Cardiac fibroblast (primary cell): Measurements from ENCODE around the gene ACTMAP.

Source experiments
- DNase-seq, 2 donors: peaks; one replicate each; pipeline versions ENCODE4 v3.0.0 to v3.0.0-alpha.2; 2010; ENCODE audit warnings: low read depth in 2 of 2
- H3K4me3 ChIP-seq, 2 donors: replicated peaks in 1 of 2; 1 replicate in 1 of 2; 2 replicates in 1 of 2; pipeline ENCODE4 v1.5.1; 2011; ENCODE audit warnings: low read depth in 2 of 2, low read length in 2 of 2, mild to moderate bottlenecking in 2 of 2, moderate library complexity in 1 of 2
- CTCF ChIP-seq: IDR thresholded peaks from one replicate; pipeline ENCODE4 v1.5.1; 2011; ENCODE audit warnings: low read depth, mild to moderate bottlenecking, low read length, inconsistent platforms

The ACTMAP gene

GRCh38 chr19:40762754-40763470, 12.6 kb upstream of the ACTMAP start:
- no peak overlapping the region for H3K4me3 ChIP-seq
- TF ChIP-seq CTCF = no peak
- DNase-seq = no peak

- DNase-seq = no peak
- TF ChIP-seq CTCF = no peak
- no peak overlapping the region for H3K4me3 ChIP-seq
Observed at GRCh38 chr19:40759352-40759751, 9.1 kb upstream of the ACTMAP start.

- TF ChIP-seq CTCF = no peak
- DNase-seq = no peak
- no peak overlapping the region for H3K4me3 ChIP-seq
Observed at GRCh38 chr19:40758491-40758890, 8.2 kb upstream of the ACTMAP start.

- TF ChIP-seq CTCF = no peak
- no peak for DNase-seq
- H3K4me3 ChIP-seq = no peak overlapping the region
Observed at GRCh38 chr19:40756502-40757110, 6.3 kb upstream of the ACTMAP start.

GRCh38 chr19:40755791-40756190, 5.5 kb upstream of the ACTMAP start:
- no peak overlapping the region for H3K4me3 ChIP-seq
- DNase-seq = no peak
- no peak for TF ChIP-seq CTCF

- no peak for DNase-seq
- H3K4me3 ChIP-seq = no peak overlapping the region
Observed at GRCh38 chr19:40755248-40755624, 5.0 kb upstream of the ACTMAP start.

More at GRCh38 chr19:40755248-40755624, 5.0 kb upstream of the ACTMAP start:
- no peak for TF ChIP-seq CTCF
